Subcutaneous adipose tissue (tissue), 4 donors: ENCODE results near the gene COG3. TPM values are rescaled to one million over a fixed set of nuclear protein-coding genes. Genes with fewer than 3 reads are reported as not detected.

Source experiments
- CTCF ChIP-seq: fragments of 450-650 bp; IDR thresholded peaks from one replicate; pipeline ENCODE4 v1.5.1; 2016; ENCODE audit warnings: low read depth, mild to moderate bottlenecking, control low read depth, antibody characterized with exemption, moderate library complexity
- total RNA-seq, 4 donors: library from RNA; depleted of rRNA; stranded (reverse); fragments of >200 nt; gene quantifications; one replicate each; pipeline ENCODE4 v1.1.0, GENCODE V29; 2016

The COG3 gene
- total RNA-seq, 4 donors from 2014 or later: 19.0 to 32.1 (median 26.7) TPM

- TF ChIP-seq CTCF: no peak
Measured at GRCh38 chr13:45474584-45475454, 10.1 kb downstream of the COG3 start.

GRCh38 chr13:45479661-45480060 is 14.9 kb downstream of the COG3 start:
- TF ChIP-seq CTCF: no peak

DNA sequence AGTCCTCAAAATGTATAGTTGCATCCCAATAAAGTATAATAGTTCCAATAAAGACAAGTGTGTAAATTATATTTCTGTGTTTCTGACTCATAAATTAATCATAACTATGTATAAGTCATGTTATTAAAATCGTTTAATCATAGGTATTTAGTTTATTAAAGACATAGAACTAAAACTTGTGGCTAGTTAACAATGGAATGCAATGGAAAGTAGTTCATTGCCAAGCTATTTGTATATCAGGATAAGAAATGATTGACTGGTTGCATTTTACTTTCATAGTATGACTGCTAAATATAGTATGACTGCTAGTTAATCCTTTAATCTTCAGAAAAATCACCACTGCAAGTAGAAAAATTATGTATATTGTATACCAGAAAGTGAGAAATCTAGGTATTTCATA is 16.9 kb downstream of the COG3 start:
- TF ChIP-seq CTCF: no peak

DNA sequence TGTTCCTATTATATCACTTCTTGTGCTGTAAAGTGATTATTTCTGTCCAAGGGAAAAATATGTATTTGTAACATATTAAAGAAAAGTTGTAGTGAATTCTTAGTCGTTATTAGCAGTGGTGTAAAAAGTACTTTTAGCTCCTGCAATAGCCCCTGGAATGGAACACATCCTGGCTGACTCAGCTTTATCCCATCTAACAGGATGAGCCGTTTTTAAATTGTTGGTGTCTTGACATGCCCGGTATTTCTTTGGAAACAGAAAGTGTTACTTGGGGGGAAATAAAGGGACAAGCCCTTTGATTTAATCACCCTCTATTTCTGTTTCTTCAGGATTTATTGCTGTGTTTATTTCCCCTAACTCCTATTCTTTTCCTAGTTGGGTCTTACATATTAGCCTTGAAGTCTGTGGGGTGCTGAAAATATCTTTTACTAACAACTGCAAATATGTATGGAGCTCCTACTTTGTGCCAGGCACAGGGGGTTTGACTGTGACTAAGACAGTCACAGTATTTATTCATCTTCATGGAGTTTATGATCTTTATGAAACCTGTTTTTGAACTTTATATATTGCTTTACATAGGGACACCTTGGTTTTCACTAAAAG is 17.9 kb downstream of the COG3 start:
- no peak for TF ChIP-seq CTCF

- no peak for TF ChIP-seq CTCF
Measured at GRCh38 chr13:45487604-45488003, 22.9 kb downstream of the COG3 start.

DNA sequence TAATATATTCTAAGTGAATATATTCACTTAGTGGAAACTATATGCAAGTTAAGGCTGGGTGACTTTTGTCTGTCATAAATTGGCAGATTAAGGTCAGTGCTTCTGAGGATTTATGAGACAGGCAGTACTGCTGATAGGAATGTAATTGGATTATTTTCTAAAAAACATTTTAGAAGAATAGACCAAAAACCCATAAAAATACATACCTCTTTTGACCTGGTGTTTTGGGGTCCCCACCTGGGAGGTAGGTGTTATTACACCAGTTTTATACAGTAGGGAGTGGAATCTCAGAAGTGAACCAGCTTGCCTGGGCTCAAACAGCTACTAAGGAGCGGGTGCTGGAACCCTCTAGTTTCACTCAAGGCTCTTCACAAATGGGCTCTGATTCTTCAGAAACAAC is 25.3 kb downstream of the COG3 start:
- TF ChIP-seq CTCF: no peak

DNA sequence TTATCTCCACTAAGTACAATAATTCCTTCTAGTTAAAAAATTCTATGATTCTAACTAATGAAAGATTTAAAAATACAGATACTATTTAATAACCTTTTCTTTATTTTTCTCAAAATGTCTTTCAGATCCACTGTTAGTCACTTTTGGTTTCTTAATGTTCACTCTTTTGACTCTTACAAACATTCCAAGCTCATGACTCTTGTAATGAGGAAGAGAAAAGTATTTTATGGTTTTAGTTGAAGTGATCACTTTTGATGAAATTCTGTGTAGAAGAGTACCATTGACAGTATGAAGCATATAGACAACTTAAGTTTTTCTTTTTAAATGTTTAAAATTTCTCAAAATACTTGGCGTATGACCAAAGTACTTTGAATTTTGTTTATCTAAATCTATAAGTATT is 27.8 kb downstream of the COG3 start:
- TF ChIP-seq CTCF: no peak
